Effector memory CD4-positive, alpha-beta T cell (primary cell): ENCODE data around the gene ILKAP.

ENCODE experiments used
- DNase-seq, 3 donors: peaks; one replicate each; pipeline ENCODE4 v3.0.0-alpha.2; 2020
- H3K27ac ChIP-seq: 2 replicates; pipeline ENCODE4 v1.7.0; 2013; ENCODE audit warnings: mild to moderate bottlenecking, low read length, moderate library complexity; ENCODE audit not compliant: insufficient read depth, poor library complexity, severe bottlenecking
- H3K27me3 ChIP-seq: replicated peaks from 2 replicates; pipeline ENCODE4 v1.7.0; 2013; ENCODE audit warnings: mild to moderate bottlenecking, low read length; ENCODE audit not compliant: insufficient read depth, control insufficient read depth, poor library complexity, severe bottlenecking
- H3K36me3 ChIP-seq: 2 replicates; pipeline ENCODE4 v1.7.0; 2013; ENCODE audit warnings: mild to moderate bottlenecking, low read length, moderate library complexity; ENCODE audit not compliant: control insufficient read depth, insufficient read depth
- H3K4me1 ChIP-seq: 2 replicates; pipeline ENCODE4 v1.7.0; 2013; ENCODE audit warnings: low read length, mild to moderate bottlenecking; ENCODE audit not compliant: control insufficient read depth, insufficient read depth, poor library complexity, severe bottlenecking
- H3K4me3 ChIP-seq: 2 replicates; pipeline ENCODE4 v1.7.0; 2013; ENCODE audit warnings: low read length, low read depth, mild to moderate bottlenecking; ENCODE audit not compliant: insufficient read depth, poor library complexity, severe bottlenecking
- H3K9me3 ChIP-seq: 2 replicates; pipeline ENCODE4 v1.7.0; 2013; ENCODE audit warnings: mild to moderate bottlenecking, low read length, moderate library complexity; ENCODE audit not compliant: control insufficient read depth

The ILKAP gene

GRCh38 chr2:238236571-238236970, 33.1 kb upstream of the ILKAP start:
- Histone ChIP-seq H3K4me1 (peaks cover 16% of the 10 kb centered on the region), H3K27me3 (peaks cover 3% of the 10 kb centered on the region), H3K4me3 (no peak overlapping the region), H3K27ac (no peak overlapping the region), H3K9me3 (no peaks in the 10 kb centered on the region), H3K36me3 (no peaks in the 10 kb centered on the region)
- DNase-seq, result no peak

- H3K4me1 ChIP-seq, result peaks cover 22% of the 10 kb centered on the region
- no peak overlapping the region for H3K27ac ChIP-seq
- H3K4me3 ChIP-seq, result no peak overlapping the region
- no peaks in the 10 kb centered on the region for H3K36me3 ChIP-seq
- DNase-seq, result no peak
- H3K27me3 ChIP-seq, result peaks cover 3% of the 10 kb centered on the region
- no peaks in the 10 kb centered on the region for H3K9me3 ChIP-seq
Observed at GRCh38 chr2:238235856-238236255, 32.4 kb upstream of the ILKAP start.

GRCh38 chr2:238235331-238235732, 31.8 kb upstream of the ILKAP start:
- Histone ChIP-seq H3K4me1 (peaks cover 21% of the 10 kb centered on the region), H3K9me3 (no peaks in the 10 kb centered on the region), H3K4me3 (no peak overlapping the region), H3K36me3 (no peaks in the 10 kb centered on the region), H3K27ac (no peak overlapping the region), H3K27me3 (peaks cover 3% of the 10 kb centered on the region)
- DNase-seq, result no peak

GRCh38 chr2:238233625-238234024, 30.1 kb upstream of the ILKAP start:
- peaks cover 3% of the 10 kb centered on the region for H3K27me3 ChIP-seq
- no peak overlapping the region for H3K27ac ChIP-seq
- no peak for DNase-seq
- H3K4me3 ChIP-seq, result no peak overlapping the region
- no peaks in the 10 kb centered on the region for H3K36me3 ChIP-seq
- no peaks in the 10 kb centered on the region for H3K9me3 ChIP-seq
- H3K4me1 ChIP-seq, result peaks cover 12% of the 10 kb centered on the region

DNA sequence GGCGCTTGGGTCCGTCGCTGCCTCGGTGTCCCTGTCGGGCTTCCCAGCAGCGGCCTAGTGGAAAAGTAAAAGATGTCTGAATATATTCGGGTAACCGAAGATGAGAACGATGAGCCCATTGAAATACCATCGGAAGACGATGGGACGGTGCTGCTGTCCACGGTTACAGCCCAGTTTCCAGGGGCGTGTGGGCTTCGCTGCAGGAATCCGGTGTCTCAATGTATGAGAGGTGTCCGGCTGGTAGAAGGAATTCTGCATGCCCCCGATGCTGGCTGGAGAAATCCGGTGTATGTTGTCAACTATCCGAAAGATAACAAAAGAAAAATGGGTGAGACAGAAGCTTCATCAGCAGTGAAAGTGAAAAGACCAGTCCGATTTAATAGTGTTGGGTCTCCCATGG, 28.3 kb upstream of the ILKAP start:
- Histone ChIP-seq H3K4me1 (peaks cover 10% of the 10 kb centered on the region), H3K4me3 (peak overlapping the region; percentile 47), H3K27me3 (peaks cover 3% of the 10 kb centered on the region), H3K36me3 (no peaks in the 10 kb centered on the region), H3K9me3 (no peaks in the 10 kb centered on the region), H3K27ac (no peak overlapping the region)
- no peak for DNase-seq

GRCh38 chr2:238231251-238231793, 27.8 kb upstream of the ILKAP start:
- Histone ChIP-seq H3K4me3 (peak overlapping the region; percentile 47), H3K27ac (no peak overlapping the region), H3K27me3 (peaks cover 3% of the 10 kb centered on the region), H3K36me3 (no peaks in the 10 kb centered on the region), H3K4me1 (peaks cover 10% of the 10 kb centered on the region), H3K9me3 (no peaks in the 10 kb centered on the region)
- DNase-seq, result peak; percentile 56 to 72 (median 67)

GRCh38 chr2:238230699-238231098, 27.2 kb upstream of the ILKAP start:
- H3K9me3 ChIP-seq, result no peaks in the 10 kb centered on the region
- H3K4me3 ChIP-seq, result peak overlapping the region; percentile 47
- H3K36me3 ChIP-seq, result no peaks in the 10 kb centered on the region
- DNase-seq, result no peak
- H3K27ac ChIP-seq, result no peak overlapping the region
- peaks cover 3% of the 10 kb centered on the region for H3K27me3 ChIP-seq
- H3K4me1 ChIP-seq, result peaks cover 10% of the 10 kb centered on the region

DNA sequence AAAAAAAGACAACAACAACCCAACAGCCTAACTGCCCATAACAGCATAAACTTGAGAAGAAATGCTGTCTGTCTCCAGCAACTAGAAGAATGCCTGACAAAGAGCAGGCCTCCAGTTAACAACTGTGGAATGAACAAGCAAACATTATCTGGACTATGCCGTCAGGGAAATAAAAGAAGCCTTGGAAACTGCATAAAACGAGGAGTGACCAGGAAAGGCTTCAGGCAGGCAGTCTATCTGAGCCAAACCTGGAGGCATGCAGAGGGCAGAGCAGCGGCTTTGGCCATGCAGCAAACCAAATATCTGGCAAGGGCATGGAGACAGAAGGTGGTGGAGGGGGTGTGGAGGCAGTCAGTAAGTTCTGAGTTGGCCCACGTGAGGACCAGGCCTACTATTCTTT, 25.2 kb upstream of the ILKAP start:
- DNase-seq, result no peak
- H3K27me3 ChIP-seq, result no peaks in the 10 kb centered on the region
- no peak overlapping the region for H3K4me3 ChIP-seq
- H3K9me3 ChIP-seq, result no peaks in the 10 kb centered on the region
- peaks cover 10% of the 10 kb centered on the region for H3K4me1 ChIP-seq
- no peak overlapping the region for H3K27ac ChIP-seq
- H3K36me3 ChIP-seq, result no peaks in the 10 kb centered on the region

DNA sequence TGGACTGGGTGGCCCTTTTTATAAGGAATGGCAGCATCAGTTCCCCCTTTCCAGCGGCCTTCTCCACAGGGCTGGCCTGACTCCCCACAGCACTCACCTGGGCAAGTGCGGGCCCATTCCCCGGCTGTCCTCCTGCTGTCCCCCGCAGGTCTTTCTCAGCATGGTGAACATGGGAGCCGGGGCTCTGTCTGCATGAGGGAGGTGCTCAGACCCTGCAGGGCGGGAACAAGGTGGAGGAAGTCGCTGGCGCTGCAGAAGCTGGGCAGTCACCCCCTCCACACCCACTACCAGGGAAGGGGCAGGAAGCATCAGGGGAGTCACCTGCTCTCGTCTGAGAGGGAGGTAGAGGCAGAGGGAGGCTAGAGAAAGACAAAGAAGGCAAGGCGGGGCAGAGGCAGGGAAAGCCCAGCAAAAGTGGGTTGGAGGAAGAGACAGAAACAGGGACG, 24.1 kb upstream of the ILKAP start:
- H3K27ac ChIP-seq, result no peak overlapping the region
- H3K9me3 ChIP-seq, result no peaks in the 10 kb centered on the region
- no peak overlapping the region for H3K4me3 ChIP-seq
- H3K4me1 ChIP-seq, result peaks cover 10% of the 10 kb centered on the region
- DNase-seq, result no peak
- H3K27me3 ChIP-seq, result no peaks in the 10 kb centered on the region
- no peaks in the 10 kb centered on the region for H3K36me3 ChIP-seq

GRCh38 chr2:238226698-238227586, 23.4 kb upstream of the ILKAP start:
- Histone ChIP-seq H3K27ac (no peak overlapping the region), H3K4me3 (no peak overlapping the region), H3K9me3 (no peaks in the 10 kb centered on the region), H3K27me3 (no peaks in the 10 kb centered on the region), H3K4me1 (peaks cover 10% of the 10 kb centered on the region), H3K36me3 (no peaks in the 10 kb centered on the region)
- DNase-seq, result no peak
